HG03378 (cell line): Measurements from ENCODE around the gene RBFOX1.

Source experiments
- ATAC-seq: cut with Tn5 transposase; IDR thresholded peaks from one replicate; pipeline ENCODE4 v1.9.1; 2021; ENCODE audit warnings: mild to moderate bottlenecking, moderate library complexity; ENCODE audit not compliant: unreplicated experiment

The RBFOX1 gene

DNA sequence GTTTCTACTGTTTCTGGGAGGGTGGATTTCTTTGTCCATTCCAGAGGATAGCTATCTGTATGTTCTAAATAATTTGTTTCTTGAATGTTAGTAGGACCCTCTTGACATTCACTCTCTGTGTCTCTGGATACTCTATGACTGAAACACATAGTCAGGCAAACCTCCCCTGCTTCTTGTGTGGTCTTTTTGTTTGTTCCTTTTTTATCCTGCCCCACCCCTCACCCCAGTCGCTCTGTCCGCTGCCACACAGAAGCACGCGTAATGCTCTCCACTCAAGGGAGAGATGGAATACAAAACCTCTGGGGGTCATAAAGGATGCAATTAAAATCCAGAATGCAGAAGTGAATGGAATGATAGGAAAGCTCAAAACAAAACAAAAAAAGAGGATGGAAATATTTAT, 253.1 kb downstream of the RBFOX1 start:
- ATAC-seq: no peak

DNA sequence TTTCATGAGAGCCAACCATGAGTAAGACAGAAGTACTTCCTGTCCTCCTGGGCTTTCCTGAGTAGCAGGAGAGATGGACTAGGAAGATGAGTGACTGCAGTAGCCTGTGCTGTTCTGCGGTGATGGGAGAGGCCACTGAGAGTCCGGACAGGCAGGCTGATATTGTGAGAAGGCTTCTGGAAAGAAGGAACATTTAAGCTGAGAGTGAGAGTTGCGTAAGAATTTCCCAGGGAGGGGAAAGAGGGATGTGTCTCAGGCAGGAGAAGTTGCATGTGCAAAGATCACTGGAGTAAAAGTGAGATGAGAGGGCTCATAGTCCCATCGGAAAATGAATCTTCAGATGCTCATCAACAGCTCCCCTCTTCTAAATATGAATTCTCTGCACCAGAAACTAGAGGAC, 258.3 kb downstream of the RBFOX1 start:
- ATAC-seq: no peak

DNA sequence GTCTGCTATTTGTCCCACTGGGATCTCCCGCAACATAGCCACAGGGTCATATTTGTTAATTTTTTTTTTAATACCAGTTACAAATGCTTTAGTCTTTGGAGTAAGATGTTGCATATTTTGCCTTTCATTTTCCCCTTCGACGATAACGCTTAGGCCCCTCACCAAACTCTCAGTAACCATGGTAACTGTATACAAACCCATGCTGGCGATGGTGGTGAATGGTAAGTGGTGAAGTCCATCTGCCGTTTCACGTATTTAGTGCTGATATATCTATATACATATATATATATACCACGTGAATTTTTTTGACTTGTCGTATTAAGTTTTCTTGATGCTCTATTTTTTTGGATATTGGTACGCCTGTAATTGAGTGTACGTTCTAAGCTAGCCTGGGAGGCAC, 263.7 kb downstream of the RBFOX1 start:
- no peak for ATAC-seq

DNA sequence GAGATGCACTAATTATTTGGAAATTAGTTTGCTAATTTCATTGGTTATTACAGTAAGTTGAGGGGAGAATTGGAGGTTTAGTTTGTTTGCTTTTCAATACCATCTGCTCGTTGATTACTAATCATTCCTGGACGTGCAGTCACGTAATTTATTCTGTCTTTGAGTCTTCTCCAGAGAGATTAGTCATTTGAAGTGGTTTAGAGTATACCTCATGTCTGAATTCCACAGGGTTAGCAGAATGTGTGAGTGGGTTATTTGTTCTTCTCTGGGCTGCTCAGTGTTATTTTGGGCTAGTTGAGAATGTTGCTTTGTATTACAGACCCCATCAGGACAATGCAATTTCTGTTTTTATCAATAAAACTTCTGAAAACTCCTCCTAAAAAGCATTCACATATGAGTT, 265.0 kb downstream of the RBFOX1 start:
- no peak for ATAC-seq

DNA sequence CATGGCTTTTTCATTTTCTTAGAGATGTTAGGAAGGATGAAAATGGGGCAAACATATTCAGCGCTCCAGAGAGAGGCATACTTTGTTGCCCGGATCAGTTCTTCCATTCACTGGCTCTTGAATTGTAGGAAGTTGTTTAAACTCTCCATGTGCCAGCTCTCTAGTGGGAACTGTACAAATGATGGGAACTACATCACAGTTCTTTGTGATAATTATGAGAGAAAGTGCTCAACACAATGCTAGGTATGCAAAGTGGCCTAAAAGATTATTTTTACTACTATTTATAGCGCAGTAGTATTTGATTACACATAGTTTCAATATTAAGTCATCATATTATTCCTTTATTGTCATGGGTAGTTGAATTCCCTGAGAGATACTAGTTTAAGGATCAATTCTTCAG, 268.5 kb downstream of the RBFOX1 start:
- ATAC-seq: no peak

DNA sequence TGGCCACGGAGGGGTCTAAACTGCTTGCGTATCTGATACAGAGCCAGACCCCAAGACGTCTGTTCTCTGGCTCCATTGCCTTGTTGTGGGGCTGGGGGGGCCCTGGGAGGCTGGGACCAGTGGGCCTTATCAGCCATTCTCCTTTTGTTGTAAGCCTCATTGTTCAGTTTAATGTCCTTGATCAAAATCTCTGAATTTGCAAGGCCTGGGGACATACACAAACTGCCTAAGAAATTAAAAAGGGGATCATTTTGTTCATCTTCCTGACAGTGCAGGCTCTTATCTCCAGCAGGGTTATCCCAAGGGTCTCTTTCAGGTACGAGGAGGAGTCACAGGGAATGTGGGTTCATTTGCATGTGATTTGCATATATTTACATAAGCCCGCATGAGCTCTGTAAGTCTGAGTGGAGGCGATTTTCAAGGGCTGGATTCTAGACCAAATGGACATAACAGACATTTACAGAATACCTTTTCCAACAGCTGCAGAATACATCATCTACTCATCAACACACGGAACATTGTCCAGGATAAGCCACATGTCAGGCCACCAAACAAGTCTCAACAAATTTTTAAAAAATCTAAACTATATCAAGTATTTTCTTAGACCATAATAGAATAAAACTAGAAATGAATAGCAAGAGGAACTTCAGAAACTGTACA, 269.8 kb downstream of the RBFOX1 start:
- ATAC-seq: no peak

DNA sequence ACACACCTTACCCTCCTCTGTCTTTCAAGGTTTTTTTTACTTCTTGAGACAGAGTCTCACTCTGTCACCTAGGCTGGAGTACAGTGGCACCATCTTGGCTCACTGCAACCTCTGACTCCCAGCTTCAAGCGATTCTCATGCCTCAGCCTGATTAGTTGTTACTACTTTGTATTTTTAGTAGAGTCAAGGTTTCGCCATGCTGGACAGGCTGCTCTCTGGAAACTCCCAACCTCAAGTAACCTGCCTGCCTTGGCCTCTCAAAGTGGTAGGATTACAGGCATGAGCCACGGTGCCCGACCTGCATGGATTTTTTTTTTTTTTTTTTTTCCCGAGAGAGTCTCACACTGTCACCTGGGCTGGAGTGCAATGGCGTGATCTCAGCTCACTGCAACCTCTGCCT, 273.2 kb downstream of the RBFOX1 start:
- ATAC-seq: no peak

DNA sequence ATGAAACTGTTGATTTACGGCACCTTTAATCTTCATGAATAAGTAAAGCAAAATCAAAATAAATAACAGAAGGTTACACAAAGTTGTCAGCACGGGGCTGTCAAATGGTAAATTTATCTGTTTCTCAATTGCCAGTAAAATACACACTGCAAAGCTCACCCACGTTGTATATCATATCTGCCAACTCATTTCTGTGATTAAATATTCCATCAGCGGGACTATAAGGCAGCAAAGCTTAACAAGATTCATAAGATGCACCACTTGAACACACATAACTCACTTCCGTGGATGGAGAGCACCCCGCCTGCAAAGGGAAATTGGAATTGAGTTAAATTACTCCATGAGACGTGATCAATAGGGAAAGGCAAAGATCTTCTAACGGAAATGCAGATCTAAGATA, 280.0 kb downstream of the RBFOX1 start:
- no peak for ATAC-seq

DNA sequence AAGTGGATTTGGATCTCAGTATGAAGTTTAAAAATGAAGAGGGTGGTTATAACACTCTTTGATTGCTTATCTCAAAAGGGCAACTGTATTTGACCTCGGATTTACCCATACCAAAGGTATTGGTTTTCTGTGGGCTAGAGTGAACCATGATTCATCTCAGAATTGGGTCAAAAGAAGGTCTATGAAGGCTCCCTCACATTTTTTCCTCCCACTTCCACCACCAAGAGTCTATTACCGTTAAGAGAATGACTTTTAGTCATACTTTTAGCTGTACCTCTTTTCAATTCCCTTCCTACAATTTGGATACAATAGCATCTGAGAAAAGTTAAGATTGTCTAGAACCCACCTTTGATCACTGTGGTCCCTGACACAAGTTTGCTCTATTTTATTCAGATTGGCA, 280.9 kb downstream of the RBFOX1 start:
- ATAC-seq: no peak

DNA sequence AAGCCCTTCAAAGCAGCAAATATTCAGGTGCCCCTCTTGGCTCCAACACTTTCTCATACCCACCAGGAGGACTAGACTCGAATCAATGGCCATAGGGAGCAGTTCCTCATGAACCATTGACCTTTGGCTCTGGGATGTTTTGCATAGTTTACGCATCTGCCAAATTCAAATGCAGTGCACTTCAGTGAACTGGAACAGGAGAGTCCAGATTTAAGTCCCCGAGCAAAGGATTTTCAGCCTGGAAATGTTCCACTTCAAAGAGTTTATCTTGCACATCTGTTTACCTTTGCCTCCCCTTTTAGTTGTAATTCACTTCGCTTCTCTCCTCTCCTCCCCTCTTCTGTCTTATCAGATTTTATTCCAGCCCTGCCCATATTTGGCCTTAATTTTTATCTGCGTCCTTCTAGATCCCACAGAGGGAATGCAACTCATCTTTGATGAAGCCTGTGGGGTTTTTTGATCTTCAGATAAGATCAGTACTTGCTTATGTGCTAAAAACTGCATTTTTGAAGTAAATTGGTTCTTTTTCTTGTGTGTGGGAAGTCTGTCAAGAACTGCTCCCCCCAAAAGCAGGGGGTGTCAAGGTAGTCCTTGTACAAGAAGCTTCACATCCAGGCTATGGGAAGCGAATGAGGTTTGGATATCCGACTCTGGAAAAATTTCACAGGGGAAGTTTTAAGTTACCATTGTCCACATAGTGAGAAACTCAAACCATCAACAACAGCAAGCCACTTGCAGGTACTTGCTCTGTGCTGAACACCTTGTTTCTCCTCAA, 281.6 kb downstream of the RBFOX1 start:
- ATAC-seq: no peak

DNA sequence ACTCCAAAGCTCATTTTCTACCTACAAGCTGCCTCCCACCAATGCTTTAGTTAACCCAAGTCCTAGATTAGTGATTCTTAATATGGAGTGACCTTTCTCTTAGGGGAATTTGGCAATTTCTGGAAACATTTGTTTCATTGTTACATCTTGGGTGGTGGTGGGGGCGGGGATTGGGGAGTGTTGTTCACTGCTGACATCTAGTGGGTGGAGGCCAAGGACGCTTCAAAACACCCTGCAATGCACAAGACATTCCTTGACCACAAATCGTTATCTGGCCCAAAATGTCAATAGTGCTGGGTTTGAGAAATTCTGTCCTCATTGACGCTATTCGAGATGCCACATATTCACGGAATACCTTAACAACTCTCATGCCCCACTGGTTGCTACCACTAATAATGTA, 282.9 kb downstream of the RBFOX1 start:
- ATAC-seq: no peak

DNA sequence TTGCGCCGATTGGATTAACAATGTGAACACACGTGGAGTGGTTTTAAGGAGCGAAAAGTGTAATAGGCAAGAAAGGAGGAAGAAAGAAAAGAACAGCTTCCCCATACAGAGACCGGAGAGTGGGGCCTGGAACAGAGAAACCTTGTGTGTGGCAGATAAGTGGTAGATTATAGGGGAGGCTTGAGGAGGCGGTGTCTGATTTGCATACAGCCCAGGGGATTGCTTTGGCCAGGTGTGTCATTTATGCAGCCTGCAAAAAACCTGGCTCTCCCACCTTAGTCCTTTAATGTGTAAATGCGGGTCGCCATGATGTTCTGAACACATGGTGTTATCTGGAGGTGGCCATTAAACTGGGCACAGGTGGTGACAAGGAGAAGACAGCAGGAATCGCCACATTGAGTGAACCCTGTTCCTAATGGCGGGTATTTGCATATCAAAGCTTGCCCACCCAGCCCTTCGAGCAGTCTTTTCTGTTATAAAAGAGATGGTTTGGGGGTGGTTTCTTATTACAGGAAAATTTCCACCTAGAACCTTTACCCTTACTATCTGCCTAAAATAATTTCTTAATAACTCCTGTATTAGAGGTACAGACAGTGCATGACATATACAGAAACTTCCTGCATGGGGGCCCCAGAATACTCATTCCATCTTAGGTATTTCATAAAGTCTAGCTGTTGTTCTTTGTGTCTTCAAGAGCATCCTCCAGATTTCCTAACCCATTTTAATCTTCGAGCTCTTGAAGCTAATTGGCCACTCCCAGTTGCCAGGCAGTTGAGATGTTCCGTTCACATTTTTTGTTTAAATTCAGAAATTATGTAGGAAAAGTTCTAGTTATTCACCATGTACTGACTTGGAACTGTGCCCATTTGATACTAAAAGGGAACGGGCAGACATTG, 292.5 kb downstream of the RBFOX1 start:
- ATAC-seq: no peak

DNA sequence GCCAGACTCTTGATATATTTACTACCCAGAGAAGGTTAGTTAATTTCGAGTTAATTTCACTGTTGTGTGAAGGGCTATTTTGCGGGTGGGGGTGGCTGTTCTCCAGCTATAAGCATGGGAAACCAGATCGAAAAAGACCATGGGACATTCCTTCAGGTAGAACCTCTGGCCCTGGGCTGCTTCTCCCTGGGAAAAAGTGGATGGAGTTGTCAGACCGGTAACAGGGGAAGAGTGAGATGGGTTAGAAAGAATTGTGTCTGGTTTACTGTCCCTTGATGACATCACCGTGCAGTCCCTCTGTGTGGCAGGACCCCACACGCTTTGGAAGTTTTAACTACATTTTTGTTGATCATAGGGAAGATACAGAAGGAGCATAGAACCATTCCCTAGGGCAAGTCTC, 296.3 kb downstream of the RBFOX1 start:
- no peak for ATAC-seq

DNA sequence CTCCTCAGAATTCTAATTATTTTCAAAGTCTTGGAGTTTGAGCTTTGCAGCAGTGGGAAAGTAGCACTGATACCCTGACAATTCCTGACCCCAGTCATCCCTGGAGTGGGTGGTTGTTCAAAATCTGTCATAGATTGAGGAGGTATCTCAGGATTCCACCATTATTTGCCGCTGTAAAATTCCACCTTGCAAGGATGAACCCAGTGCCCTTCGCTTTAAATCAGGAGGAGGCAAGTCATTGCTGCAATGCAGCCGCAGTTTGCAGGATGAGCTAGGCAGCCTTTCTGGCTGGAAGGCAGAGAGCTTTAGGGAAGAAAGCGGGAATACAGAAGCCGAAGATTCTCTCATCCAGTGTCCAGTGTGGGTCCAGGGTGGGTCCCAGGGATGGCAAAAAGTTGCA, 296.9 kb downstream of the RBFOX1 start:
- no peak for ATAC-seq

DNA sequence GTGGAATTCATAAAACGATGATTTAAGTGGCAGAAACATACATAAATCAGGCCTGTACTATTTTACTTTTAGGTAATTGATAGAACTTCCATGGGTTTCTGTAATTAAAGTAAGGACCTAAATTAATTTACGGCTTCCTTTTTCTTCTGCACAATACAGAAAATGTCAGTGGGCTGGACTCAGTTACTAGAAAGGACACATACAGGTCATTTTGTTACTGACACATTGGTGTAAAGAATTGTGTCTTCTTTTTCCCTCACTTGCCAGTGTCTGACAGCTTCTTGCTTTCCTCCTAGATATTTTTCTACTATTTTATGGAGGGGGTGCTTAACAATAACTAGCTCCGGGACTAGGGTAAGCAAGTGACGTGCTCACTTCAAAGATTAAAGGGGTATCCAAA, 304.8 kb downstream of the RBFOX1 start:
- ATAC-seq: no peak

DNA sequence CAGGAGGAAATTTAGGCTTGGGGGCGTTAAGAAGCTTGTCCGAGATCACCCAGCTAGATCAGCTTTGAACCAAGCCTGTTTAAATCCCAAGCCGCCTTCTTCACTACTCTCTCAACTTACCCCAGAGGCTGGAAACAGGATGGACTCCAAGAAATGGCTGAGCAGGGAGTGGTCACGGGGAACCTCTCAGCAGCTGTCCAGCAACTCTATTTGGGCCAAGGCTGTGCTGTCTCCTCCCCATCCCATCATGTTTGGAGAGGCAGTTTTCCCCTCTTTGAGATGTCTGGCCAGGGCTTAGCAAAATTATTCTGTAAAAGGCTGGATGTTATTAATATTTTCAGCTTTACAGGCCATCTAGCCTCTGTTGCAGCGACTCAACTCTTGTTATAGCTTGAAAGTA, 305.7 kb downstream of the RBFOX1 start:
- ATAC-seq: no peak

DNA sequence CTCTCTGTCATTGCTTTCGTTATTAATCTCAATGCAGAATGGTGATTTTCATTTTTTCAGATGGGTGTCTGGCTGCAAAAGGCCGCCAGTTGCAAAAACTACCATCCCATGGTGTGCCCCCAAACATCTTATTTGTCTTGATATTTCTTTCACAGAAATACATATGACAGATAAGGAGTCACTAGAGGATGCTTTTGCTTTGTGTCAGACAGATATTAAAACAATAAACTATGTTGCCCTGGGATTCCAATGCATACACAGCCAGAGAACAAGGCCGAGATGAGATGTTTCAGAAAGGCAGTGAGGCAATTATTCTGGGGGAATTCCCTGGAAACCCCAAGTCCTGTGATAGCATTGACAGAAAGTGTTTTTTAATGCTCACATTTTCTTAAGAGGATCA, 307.7 kb downstream of the RBFOX1 start:
- ATAC-seq: no peak

DNA sequence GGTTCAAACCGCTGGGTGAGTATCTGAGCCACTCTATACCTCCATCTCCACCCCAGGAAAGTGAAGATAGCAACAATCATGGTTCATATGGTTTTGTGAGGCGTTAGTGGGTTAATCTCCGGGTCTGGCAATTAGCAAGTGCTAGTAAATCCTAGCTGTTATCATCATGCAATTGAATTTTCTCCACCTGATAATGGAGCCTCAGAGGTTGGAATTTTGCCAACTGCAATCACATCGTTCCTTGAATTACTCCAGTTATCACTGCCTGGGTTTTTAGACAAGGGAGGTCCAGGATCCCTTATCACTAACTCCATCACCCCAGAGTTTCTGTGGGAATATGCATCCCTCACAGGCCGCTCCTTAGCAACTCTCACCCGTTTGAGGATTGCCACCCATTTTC, 311.5 kb downstream of the RBFOX1 start:
- no peak for ATAC-seq

DNA sequence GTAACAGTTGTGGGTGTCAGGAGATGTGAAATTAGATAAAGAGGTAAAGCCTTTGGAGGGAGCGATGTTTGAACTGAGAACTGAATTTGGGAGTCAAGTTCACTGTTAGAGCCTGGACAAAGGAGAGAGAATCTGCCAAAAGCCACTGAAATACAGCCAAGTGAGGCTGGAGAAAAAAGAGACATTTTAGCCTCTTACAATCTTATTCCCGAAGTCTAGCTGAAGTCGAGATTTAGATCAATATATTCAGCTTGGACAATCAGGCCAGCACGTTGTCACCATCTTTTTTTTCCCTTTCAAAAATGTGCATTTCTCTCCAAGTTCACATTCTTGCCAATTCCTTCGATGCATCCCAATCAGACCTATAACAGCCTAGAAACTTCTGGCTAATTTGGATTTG, 312.2 kb downstream of the RBFOX1 start:
- ATAC-seq: no peak

DNA sequence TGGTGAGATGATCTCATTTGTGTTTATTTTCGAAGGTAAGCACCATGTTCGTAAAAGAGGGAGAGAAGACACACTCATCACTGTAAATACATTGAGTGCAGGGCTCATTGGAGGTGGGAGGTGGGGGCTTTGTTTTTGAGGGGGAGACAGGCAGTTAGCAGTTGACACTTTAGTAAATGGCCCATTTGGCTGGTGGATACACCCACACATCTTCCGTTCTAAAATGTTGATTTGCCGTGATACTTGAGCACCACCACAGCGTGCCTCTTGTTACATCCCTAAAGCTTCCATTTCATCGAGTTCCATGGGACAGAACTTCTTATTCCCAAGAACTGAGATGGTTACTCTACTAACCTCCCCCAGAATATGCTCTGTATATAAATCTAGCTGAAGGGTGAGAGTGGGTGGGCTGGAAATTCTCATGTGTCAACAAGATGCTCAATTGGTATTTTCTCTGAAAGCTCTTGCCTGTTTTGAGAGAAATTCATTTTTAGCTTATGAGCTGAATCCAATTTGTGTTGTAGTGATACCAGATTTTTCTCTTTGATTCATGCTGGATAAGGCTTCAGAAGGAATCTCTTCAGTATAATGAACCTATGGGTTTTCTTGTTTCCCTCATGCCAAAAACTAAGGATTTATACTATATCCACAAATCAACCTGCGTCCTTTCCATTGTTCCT, 314.3 kb downstream of the RBFOX1 start:
- no peak for ATAC-seq

DNA sequence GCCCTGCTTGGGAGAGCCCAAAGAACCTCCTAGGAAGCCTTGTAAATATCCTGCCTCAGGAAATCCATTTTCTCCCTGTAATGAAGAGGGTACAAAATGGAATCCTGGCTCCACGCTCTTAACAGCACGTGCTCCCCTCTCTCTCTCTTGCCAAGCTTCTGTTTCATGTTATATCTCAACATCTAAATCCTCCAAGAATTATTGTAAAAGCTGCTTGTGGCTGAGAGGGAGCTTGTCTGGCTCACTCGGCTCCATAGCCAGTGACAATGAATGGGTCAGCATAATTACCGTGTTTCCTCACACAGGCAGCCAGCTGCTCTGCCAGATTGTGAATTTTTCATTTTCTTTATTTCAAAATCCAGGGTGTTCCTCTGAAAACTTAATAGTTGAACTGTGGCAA, 317.8 kb downstream of the RBFOX1 start:
- no peak for ATAC-seq
